OCI-LY1 (cell line): Measurements from ENCODE around the gene GTF2E1.

Experiments used
- CTCF ChIP-seq: fragments of 200-600 bp; sonication (generic), shearing (Covaris generic); IDR thresholded peaks from 2 replicates; pipeline ENCODE4 v1.5.1; 2017; ENCODE audit warnings: mild to moderate bottlenecking, antibody characterized with exemption, low read length, moderate library complexity, mixed read lengths
- EZH2 ChIP-seq: fragments of 200-600 bp; sonication (generic), shearing (Covaris generic); IDR thresholded peaks from 2 replicates; pipeline ENCODE4 v1.8.0; 2017; ENCODE audit warnings: borderline replicate concordance, mixed run types, mild to moderate bottlenecking, antibody characterized with exemption, low read length, moderate library complexity, mixed read lengths

GRCh38 chr3:120793601-120794000 lies 51.1 kb downstream of the GTF2E1 start:
- TF ChIP-seq CTCF: no peak
- no peak for TF ChIP-seq EZH2
